ENCODE data around the gene ZNF367.

- TF ChIP-seq MAX (IDR thresholded peaks at IDR 0.05; ENCODE audit: low read depth, low read length) (no peak), CTCF (IDR thresholded peaks at IDR 0.05; ENCODE audit: low read depth, low read length) (no peak), POLR2A (IDR thresholded peaks at IDR 0.05; ENCODE audit: extremely low read depth, insufficient read length) (no peak), MYC (IDR thresholded peaks at IDR 0.05; ENCODE audit: low read depth, low read length) (no peak)
Measured at GRCh38 chr9:96462541-96462940, 44.4 kb upstream of the ZNF367 start.
